Neuronal stem cell (in vitro differentiated cells): ENCODE results near the gene CHST3.
"Not testable (repeated sequence)": the region's sequence is repeated elsewhere in the genome, so short reads cannot be mapped to it uniquely, and the experiment has no call there.

Source experiments
- DNase-seq: peaks from one replicate; pipeline ENCODE4 v3.0.0-alpha.2; 2013; ENCODE audit warnings: low spot score
- H2AFZ ChIP-seq: one replicate; pipeline ENCODE4 v1.6.1; 2013; ENCODE audit warnings: mild to moderate bottlenecking, low read length, inconsistent platforms
- H2AK5ac ChIP-seq: 2 replicates; pipeline ENCODE4 v1.6.1; 2013; ENCODE audit warnings: low read depth, mild to moderate bottlenecking, inconsistent platforms, low read length, moderate library complexity, mixed read lengths
- H2BK120ac ChIP-seq: 2 replicates; pipeline ENCODE4 v1.6.1; 2013; ENCODE audit warnings: low read depth, mild to moderate bottlenecking, inconsistent platforms, low read length, moderate library complexity, mixed read lengths
- H2BK12ac ChIP-seq: one replicate; pipeline ENCODE4 v1.6.1; 2013; ENCODE audit warnings: low read length, inconsistent platforms
- H2BK15ac ChIP-seq: 2 replicates; pipeline ENCODE4 v1.6.1; 2013; ENCODE audit warnings: mild to moderate bottlenecking, low read length, inconsistent platforms, mixed read lengths
- H2BK5ac ChIP-seq: one replicate; pipeline ENCODE4 v1.6.1; 2013; ENCODE audit warnings: inconsistent platforms, mild to moderate bottlenecking, low read length, moderate library complexity
- H3K14ac ChIP-seq: one replicate; pipeline ENCODE4 v1.6.1; 2013; ENCODE audit warnings: low read length, inconsistent platforms
- H3K18ac ChIP-seq: 2 replicates; pipeline ENCODE4 v1.6.1; 2013; ENCODE audit warnings: low read length, inconsistent platforms
- H3K23ac ChIP-seq: 2 replicates; pipeline ENCODE4 v1.6.1; 2013; ENCODE audit warnings: low read depth, mild to moderate bottlenecking, mixed read lengths, low read length, inconsistent platforms; ENCODE audit not compliant: poor library complexity
- H3K27ac ChIP-seq: replicated peaks from 3 replicates; pipeline ENCODE4 v1.5.1; 2013; ENCODE audit warnings: low read length, inconsistent platforms
- H3K27me3 ChIP-seq, 3 experiments: 2 replicates each; pipeline ENCODE4 v1.6.1; 2013; ENCODE audit warnings: low read length in 3 of 3, mild to moderate bottlenecking in 2 of 3, inconsistent platforms in 1 of 3, low read depth in 1 of 3, mixed read lengths in 1 of 3, moderate library complexity in 1 of 3; ENCODE audit not compliant: control insufficient read depth in 3 of 3, insufficient read depth in 3 of 3
- H3K36me3 ChIP-seq, 2 donors: replicated peaks in 1 of 2; 2 replicates each; pipeline ENCODE4 v1.6.1; 2013; ENCODE audit warnings: low read length in 2 of 2; ENCODE audit not compliant: control insufficient read depth in 2 of 2, insufficient read depth in 2 of 2
- H3K4ac ChIP-seq: 2 replicates; pipeline ENCODE4 v1.6.1; 2013; ENCODE audit warnings: inconsistent platforms, mild to moderate bottlenecking, low read length, moderate library complexity
- H3K4me1 ChIP-seq, 2 donors: 1 replicate in 1 of 2; 2 replicates in 1 of 2; pipeline ENCODE4 v1.6.1; 2013; ENCODE audit warnings: low read length in 2 of 2, low read depth in 1 of 2; ENCODE audit not compliant: control insufficient read depth in 2 of 2, insufficient read depth in 1 of 2
- H3K4me2 ChIP-seq: one replicate; pipeline ENCODE4 v1.6.1; 2013; ENCODE audit warnings: mild to moderate bottlenecking, low read length, inconsistent platforms; ENCODE audit not compliant: insufficient read depth, poor library complexity, severe bottlenecking
- H3K4me3 ChIP-seq, 2 donors: 2 replicates each; pipeline ENCODE4 v1.5.1; 2013; ENCODE audit warnings: low read length in 2 of 2, mild to moderate bottlenecking in 2 of 2, inconsistent platforms in 1 of 2, moderate library complexity in 1 of 2
- H3K79me1 ChIP-seq: one replicate; pipeline ENCODE4 v1.6.1; 2013; ENCODE audit warnings: low read depth, mild to moderate bottlenecking, inconsistent platforms, low read length, moderate library complexity
- H3K9ac ChIP-seq: one replicate; pipeline ENCODE4 v1.6.1; 2013; ENCODE audit warnings: mild to moderate bottlenecking, low read depth, low read length, inconsistent platforms; ENCODE audit not compliant: poor library complexity
- H3K9me3 ChIP-seq, 2 donors: replicated peaks in 1 of 2; 2 replicates each; pipeline versions ENCODE3 to v1.6.1; 2013; ENCODE audit warnings: low read length in 2 of 2, mild to moderate bottlenecking in 2 of 2, inconsistent platforms in 1 of 2, low read depth in 1 of 2, mixed read lengths in 1 of 2, moderate library complexity in 1 of 2; ENCODE audit not compliant: control insufficient read depth in 2 of 2, insufficient read depth in 1 of 2
- H4K8ac ChIP-seq: one replicate; pipeline ENCODE4 v1.6.1; 2013; ENCODE audit warnings: low read depth, mild to moderate bottlenecking, inconsistent platforms, low read length, moderate library complexity
- H4K91ac ChIP-seq: one replicate; pipeline ENCODE4 v1.6.1; 2013; ENCODE audit warnings: low read length, low read depth, mild to moderate bottlenecking, inconsistent platforms; ENCODE audit not compliant: poor library complexity
- WGBS, 2 donors: extraction: QIAGEN DNeasy Blood & Tissue Kit; methylation state at CpG; one replicate each; pipeline ENCODE4 v1.1.7; 2013; ENCODE audit warnings: missing lambda C conversion rate in 2 of 2, mixed read lengths in 1 of 2; ENCODE audit not compliant: insufficient read length in 2 of 2, insufficient replicate concordance in 1 of 2; ENCODE audit errors: extremely low coverage in 2 of 2; 5-methylcytosine and 5-hydroxymethylcytosine counted together

The CHST3 gene

DNA sequence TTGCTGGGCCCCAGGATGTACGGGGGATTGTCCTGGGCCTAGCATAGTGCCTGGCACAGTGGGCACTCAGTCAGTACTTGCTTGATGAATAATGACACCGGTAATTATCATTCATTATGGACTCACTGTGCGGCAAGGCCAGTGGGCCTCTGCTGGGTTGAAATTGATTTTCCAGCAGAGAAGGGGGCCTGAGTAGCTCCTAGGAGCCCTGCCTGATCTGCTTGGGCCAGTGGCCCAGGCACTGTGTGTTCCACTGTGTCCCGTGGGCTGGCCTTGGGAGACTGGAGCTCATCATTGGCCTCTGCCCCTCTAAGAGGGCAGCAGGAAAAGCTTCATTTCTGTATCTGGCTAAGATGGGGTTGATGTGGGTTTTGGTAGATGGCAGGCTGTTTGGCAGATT lies 1.4 kb downstream of the CHST3 start:
- peak overlapping the region; percentile 93 for H2AFZ ChIP-seq
- H3K4me2 ChIP-seq, result peak overlapping the region; percentile 83
- H3K36me3 ChIP-seq, result no peaks in the 10 kb centered on the region
- no peak overlapping the region for H3K14ac ChIP-seq
- H3K27ac ChIP-seq, result no peak overlapping the region
- H4K8ac ChIP-seq, result no peak overlapping the region
- H3K4me1 ChIP-seq, result peaks cover 13 to 24% of the 10 kb centered on the region in 2 donors
- no peak overlapping the region for H2BK15ac ChIP-seq
- H3K4ac ChIP-seq, result no peak overlapping the region
- H3K23ac ChIP-seq, result no peak overlapping the region
- peak overlapping the region; percentile 28 for H2AK5ac ChIP-seq
- peak overlapping the region; percentile 75 to 89 for H3K4me3 ChIP-seq
- H2BK120ac ChIP-seq, result no peak overlapping the region
- H4K91ac ChIP-seq, result no peak overlapping the region
- peaks cover 0 to 11% of the 10 kb centered on the region in 2 donors for H3K9me3 ChIP-seq
- no peak overlapping the region for H3K9ac ChIP-seq
- no peak for DNase-seq
- H3K79me1 ChIP-seq, result peaks cover 10% of the 10 kb centered on the region
- H3K18ac ChIP-seq, result peak overlapping the region; percentile 97
- whole genome bisulfite sequencing, 2 donors, result no CpG with 5 or more reads among the region's 4 CpGs
- H3K27me3 ChIP-seq, result peaks cover 0 to 12% (median 7%) of the 10 kb centered on the region in 3 experiments
- no peak overlapping the region for H2BK5ac ChIP-seq
- H2BK12ac ChIP-seq, result no peak overlapping the region

DNA sequence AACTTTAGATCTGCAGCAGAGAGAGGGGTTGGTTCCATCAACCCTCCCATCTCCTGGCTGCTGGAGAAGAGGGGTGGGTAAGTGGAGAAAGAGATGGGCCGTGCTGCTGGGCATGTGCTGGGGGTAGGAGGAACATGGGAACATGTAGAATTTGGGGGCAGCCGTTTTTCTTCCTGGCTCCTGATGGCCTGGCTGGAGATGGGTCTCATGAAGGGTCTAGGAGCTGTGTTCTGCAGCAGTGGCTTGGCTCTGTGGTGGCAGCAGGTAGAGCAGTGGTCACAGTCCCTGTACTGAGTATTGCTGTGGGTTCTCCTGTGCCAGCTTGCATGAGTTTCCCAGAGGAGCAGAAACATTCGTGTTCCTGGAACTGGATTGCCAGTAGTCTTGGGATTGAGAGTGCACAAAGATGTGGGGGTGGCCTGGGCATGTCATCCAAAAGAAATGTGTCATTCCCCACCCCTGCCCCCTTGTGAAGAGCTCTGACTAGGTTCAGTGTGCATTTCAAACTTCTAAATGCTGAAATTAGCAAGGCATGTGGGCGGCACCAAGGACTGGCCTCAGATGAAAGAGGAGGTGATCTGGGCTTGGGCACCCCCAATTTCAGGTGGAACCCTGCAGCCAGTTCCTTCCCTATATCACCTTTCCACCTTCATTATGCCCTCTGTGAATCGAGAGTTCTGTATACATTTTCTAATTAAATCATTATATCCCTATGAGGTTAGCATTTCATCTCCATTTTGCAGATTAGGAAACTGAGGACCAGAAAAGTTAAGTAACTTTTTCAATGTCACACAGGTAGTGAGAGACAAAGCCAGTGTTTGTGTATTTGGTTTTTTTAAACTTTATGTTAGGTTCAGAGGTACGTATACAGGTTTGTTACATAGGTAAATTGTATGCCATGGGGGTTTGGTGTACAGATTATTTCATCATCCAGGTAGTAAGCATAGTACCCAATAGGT lies 2.1 kb downstream of the CHST3 start:
- Histone ChIP-seq H3K23ac (no peak overlapping the region), H2BK15ac (no peak overlapping the region), H3K4me2 (no peak overlapping the region), H3K79me1 (peaks cover 10% of the 10 kb centered on the region), H3K14ac (peak overlapping the region; percentile 42), H2BK5ac (no peak overlapping the region), H4K8ac (no peak overlapping the region), H3K18ac (no peak overlapping the region), H3K27ac (no peak overlapping the region), H2BK120ac (no peak overlapping the region), H4K91ac (no peak overlapping the region), H2AFZ (no peak overlapping the region), H3K4me1 (peaks cover 13 to 24% of the 10 kb centered on the region in 2 donors), H3K9ac (no peak overlapping the region), H3K4ac (no peak overlapping the region), H3K36me3 (no peaks in the 10 kb centered on the region), H2BK12ac (no peak overlapping the region), H3K4me3 (peak overlapping the region in 1 of 2 donors; percentile 75), H3K9me3 (peaks cover 0 to 11% of the 10 kb centered on the region in 2 donors), H2AK5ac (no peak overlapping the region), H3K27me3 (peaks cover 0 to 12% (median 6%) of the 10 kb centered on the region in 3 experiments)
- no peak for DNase-seq
- WGBS, 2 donors, result no CpG with 5 or more reads among the region's 6 CpGs

DNA sequence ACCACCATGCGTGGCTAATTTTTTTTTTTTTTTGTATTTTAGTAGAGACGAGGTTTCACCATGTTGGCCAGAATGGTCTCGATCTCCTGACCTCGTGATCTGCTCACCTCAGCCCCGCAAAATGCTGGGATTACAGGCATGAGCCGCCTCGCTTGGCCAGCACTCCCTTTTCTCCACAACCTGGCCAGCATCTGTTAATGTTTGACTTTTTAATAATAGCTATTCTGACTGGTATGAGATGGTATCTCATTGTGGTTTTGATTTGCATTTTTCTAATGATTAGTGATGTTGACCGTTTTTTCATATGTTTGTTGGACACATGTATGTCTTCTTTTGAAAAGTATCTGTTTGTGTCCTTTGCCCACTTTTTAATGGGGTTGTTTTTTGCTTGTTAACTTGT lies 3.8 kb downstream of the CHST3 start:
- not testable (repeated sequence) for H3K14ac ChIP-seq, H4K8ac ChIP-seq, H2BK120ac ChIP-seq, H3K9me3 ChIP-seq, H3K18ac ChIP-seq, H3K23ac ChIP-seq, H2BK15ac ChIP-seq, H3K4me3 ChIP-seq, H2BK5ac ChIP-seq, H4K91ac ChIP-seq, H3K36me3 ChIP-seq, DNase-seq, H2AFZ ChIP-seq, H3K27ac ChIP-seq, H2BK12ac ChIP-seq, H3K4me2 ChIP-seq, H3K4ac ChIP-seq, H2AK5ac ChIP-seq, H3K9ac ChIP-seq
- no CpG with 5 or more reads among the region's 8 CpGs for WGBS, 2 donors
- Histone ChIP-seq H3K27me3 (peaks cover 0 to 12% (median 0%) of the 10 kb centered on the region in 3 experiments), H3K79me1 (peaks cover 12% of the 10 kb centered on the region), H3K4me1 (peaks cover 13 to 24% of the 10 kb centered on the region in 2 donors)
